ENCODE measurements around the gene PTGES2. TPM values are rescaled to one million over a fixed set of nuclear protein-coding genes. Genes with fewer than 3 reads are reported as not detected.
A peak's percentile ranks its signal among the peaks of the same experiment; 100 is the strongest.

PTGES2 gene
- total and polyA plus RNA-seq, 2 of the 13 experiments (the other 11 are each of a cell fraction or from before 2014, with no cell fraction given) = 63.7 to 79.8 TPM

DNA sequence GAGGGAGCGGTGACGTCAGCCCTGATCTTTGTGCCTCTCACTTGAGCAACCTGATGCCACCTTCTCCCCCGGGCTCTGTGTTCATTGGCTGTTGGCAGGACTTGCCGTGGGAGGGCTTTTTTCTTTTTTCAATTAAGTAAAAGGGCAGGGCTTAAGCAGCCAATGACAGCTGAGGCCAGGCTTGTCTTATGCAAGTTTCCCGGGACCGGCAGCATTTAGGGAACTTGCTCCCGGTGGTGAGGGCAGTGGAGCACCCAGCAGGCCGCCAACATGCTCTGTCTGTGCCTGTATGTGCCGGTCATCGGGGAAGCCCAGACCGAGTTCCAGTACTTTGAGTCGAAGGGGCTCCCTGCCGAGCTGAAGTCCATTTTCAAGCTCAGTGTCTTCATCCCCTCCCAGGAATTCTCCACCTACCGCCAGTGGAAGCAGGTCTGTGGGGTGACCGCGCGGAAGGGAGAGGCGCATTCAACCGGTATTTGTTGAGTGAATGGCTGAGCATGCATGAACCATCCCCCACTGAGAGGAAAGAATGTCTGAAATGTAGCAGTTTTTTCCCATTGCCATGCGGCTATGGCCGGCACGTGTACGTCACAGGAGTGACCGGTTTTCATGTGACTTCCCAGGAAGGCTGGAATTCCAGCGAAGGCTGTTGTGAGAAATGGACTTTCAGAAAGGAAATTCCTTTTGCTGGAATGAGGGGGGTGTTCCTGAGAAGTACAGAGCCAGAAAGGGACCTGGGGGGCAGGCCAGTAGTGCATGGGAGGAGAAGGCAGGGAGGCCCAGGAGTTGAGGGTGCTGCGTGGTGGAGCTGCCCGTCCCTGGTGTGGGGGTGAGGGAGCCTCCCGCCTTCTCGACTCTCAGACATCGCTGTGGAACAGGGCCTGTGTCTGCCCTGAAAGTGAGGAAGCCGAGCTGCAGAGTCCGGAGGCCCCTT is 29.0 kb downstream of the PTGES2 start (continued):
- TF ChIP-seq, protein P1, sequence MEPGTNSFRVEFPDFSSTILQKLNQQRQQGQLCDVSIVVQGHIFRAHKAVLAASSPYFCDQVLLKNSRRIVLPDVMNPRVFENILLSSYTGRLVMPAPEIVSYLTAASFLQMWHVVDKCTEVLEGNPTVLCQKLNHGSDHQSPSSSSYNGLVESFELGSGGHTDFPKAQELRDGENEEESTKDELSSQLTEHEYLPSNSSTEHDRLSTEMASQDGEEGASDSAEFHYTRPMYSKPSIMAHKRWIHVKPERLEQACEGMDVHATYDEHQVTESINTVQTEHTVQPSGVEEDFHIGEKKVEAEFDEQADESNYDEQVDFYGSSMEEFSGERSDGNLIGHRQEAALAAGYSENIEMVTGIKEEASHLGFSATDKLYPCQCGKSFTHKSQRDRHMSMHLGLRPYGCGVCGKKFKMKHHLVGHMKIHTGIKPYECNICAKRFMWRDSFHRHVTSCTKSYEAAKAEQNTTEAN (CRISPR knock-in tag; conservative IDR thresholded peaks at IDR 0.05) = no peak
- no peak; the same call in 1 of the 2 replicates for TF ChIP-seq MIER3 (CRISPR knock-in tag; IDR thresholded peaks at IDR 0.05; ENCODE audit: borderline replicate concordance)
- no peak for TF ChIP-seq FOXP1 (IDR thresholded peaks at IDR 0.05)
- 0 out of 2 replicates have a peak, but pooled peaks have one; percentile 12 for TF ChIP-seq FOXP1 (CRISPR knock-in tag; IDR thresholded peaks at IDR 0.05)
- TF ChIP-seq, protein P2, sequence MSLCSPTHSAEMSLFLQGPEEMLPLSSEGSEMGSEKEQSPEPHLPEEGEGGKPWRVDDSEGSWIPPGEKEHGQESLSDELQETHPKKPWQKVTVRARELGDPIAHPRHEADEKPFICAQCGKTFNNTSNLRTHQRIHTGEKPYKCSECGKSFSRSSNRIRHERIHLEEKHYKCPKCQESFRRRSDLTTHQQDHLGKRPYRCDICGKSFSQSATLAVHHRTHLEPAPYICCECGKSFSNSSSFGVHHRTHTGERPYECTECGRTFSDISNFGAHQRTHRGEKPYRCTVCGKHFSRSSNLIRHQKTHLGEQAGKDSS (CRISPR knock-in tag; IDR thresholded peaks at IDR 0.05; ENCODE audit: borderline replicate concordance, low read depth) = no peak
- TF ChIP-seq ZNF577 (CRISPR knock-in tag; IDR thresholded peaks at IDR 0.05; ENCODE audit: borderline replicate concordance, low read depth) = 0 out of 2 replicates have a peak, but pooled peaks have one; percentile 52
- TF ChIP-seq, protein P3, sequence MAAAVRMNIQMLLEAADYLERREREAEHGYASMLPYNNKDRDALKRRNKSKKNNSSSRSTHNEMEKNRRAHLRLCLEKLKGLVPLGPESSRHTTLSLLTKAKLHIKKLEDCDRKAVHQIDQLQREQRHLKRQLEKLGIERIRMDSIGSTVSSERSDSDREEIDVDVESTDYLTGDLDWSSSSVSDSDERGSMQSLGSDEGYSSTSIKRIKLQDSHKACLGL (CRISPR knock-in tag; IDR thresholded peaks at IDR 0.05) = no peak
- TF ChIP-seq CBX1 (IDR thresholded peaks at IDR 0.05; ENCODE audit: low read depth) = no peak
- no peak; the same call in 1 of the 2 replicates for TF ChIP-seq RXRA (CRISPR knock-in tag; IDR thresholded peaks at IDR 0.05)
- TF ChIP-seq FOXA1 (IDR thresholded peaks at IDR 0.05) = no peak
- no peak for TF ChIP-seq FOXA1 (CRISPR knock-in tag; IDR thresholded peaks at IDR 0.05)
- TF ChIP-seq ZNF232 (CRISPR knock-in tag; IDR thresholded peaks at IDR 0.05; ENCODE audit: borderline replicate concordance) = peak; percentile 72; the same call in 1 of the 2 replicates
- peak; percentile 64; the same call in 1 of the 3 replicates for TF ChIP-seq MXI1 (IDR thresholded peaks at IDR 0.05; ENCODE audit: borderline replicate concordance, low read depth, low read length)
- TF ChIP-seq ZNF282 (IDR thresholded peaks at IDR 0.05; ENCODE audit: partially characterized antibody) = no peak
- TF ChIP-seq, protein P4, sequence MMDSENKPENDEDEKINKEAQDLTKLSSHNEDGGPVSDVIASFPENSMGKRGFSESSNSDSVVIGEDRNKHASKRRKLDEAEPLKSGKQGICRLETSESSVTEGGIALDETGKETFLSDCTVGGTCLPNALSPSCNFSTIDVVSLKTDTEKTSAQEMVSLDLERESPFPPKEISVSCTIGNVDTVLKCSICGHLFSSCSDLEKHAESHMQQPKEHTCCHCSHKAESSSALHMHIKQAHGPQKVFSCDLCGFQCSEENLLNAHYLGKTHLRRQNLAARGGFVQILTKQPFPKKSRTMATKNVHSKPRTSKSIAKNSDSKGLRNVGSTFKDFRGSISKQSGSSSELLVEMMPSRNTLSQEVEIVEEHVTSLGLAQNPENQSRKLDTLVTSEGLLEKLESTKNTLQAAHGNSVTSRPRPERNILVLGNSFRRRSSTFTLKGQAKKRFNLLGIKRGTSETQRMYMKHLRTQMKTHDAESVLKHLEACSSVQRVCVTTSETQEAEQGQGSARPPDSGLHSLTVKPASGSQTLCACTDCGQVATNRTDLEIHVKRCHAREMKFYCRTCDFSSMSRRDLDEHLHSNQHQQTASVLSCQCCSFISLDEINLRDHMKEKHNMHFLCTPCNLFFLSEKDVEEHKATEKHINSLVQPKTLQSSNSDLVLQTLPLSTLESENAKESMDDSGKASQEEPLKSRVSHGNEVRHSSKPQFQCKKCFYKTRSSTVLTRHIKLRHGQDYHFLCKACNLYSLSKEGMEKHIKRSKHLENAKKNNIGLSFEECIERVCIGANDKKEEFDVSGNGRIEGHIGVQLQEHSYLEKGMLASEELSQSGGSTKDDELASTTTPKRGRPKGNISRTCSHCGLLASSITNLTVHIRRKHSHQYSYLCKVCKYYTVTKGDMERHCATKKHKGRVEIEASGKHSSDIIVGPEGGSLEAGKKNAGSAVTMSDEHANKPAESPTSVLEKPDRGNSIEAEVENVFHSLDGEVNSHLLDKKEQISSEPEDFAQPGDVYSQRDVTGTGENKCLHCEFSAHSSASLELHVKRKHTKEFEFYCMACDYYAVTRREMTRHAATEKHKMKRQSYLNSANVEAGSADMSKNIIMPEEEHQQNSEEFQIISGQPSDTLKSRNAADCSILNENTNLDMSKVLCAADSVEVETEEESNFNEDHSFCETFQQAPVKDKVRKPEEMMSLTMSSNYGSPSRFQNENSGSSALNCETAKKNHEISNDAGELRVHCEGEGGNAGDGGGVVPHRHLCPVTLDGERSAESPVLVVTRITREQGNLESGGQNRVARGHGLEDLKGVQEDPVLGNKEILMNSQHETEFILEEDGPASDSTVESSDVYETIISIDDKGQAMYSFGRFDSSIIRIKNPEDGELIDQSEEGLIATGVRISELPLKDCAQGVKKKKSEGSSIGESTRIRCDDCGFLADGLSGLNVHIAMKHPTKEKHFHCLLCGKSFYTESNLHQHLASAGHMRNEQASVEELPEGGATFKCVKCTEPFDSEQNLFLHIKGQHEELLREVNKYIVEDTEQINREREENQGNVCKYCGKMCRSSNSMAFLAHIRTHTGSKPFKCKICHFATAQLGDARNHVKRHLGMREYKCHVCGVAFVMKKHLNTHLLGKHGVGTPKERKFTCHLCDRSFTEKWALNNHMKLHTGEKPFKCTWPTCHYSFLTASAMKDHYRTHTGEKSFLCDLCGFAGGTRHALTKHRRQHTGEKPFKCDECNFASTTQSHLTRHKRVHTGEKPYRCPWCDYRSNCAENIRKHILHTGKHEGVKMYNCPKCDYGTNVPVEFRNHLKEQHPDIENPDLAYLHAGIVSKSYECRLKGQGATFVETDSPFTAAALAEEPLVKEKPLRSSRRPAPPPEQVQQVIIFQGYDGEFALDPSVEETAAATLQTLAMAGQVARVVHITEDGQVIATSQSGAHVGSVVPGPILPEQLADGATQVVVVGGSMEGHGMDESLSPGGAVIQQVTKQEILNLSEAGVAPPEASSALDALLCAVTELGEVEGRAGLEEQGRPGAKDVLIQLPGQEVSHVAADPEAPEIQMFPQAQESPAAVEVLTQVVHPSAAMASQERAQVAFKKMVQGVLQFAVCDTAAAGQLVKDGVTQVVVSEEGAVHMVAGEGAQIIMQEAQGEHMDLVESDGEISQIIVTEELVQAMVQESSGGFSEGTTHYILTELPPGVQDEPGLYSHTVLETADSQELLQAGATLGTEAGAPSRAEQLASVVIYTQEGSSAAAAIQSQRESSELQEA (CRISPR knock-in tag; IDR thresholded peaks at IDR 0.05; ENCODE audit: not compliant biosample characterization) = no peak
- peak; percentile 68 for TF ChIP-seq MXD4 (CRISPR knock-in tag; IDR thresholded peaks at IDR 0.05)
- TF ChIP-seq, protein P5, sequence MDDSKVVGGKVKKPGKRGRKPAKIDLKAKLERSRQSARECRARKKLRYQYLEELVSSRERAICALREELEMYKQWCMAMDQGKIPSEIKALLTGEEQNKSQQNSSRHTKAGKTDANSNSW (CRISPR knock-in tag; IDR thresholded peaks at IDR 0.05; ENCODE audit: borderline replicate concordance) = no peak
- TF ChIP-seq ZNF768 (CRISPR knock-in tag; IDR thresholded peaks at IDR 0.05) = 0 out of 2 replicates have a peak, but pooled peaks have one; percentile 17
